GM18502 (cell line): ENCODE results near the gene NRAS.

Experiments used
- ATAC-seq: cut with Tn5 transposase; IDR thresholded peaks from one replicate; pipeline ENCODE4 v1.9.1; 2021; ENCODE audit warnings: mild to moderate bottlenecking; ENCODE audit not compliant: unreplicated experiment, poor library complexity

NRAS gene

DNA sequence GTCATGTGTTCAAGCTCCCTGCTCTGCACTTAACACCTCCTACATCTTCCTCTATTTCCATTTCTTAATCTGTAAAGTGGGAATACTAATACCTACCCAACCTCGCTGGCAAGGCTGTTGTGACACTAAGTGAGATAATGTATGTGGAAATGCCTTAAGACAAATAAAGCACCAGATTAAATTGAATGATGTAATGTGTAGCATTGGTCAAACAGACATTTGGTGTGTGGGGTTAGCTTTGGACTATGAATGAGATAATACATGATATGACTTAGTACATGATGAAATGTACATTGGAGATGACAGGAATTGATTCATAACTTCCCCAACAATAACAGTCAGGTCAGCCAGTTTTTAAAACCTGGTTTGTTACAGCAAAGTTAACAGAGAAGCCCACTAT, 26.4 kb downstream of the NRAS start:
- ATAC-seq, result no peak

DNA sequence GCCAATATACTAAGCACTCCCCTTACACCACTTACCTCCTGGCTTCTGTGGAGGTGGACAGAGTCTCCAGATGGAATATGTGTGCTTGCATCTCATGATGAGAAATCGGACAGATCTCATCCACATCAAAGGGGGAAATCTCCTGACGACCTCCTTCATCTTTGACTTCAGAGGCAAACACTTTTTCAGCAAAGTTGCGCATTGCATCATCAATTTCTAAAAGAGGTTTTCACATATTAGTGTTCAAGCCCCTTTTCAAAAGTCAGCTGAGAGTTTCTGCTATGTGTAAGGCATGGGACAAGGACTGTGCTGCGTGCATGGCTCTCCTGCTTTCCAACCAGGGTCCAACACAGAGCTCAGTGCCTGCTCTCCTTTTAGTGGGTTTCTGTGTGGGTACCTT, 28.0 kb downstream of the NRAS start:
- ATAC-seq, result no peak

DNA sequence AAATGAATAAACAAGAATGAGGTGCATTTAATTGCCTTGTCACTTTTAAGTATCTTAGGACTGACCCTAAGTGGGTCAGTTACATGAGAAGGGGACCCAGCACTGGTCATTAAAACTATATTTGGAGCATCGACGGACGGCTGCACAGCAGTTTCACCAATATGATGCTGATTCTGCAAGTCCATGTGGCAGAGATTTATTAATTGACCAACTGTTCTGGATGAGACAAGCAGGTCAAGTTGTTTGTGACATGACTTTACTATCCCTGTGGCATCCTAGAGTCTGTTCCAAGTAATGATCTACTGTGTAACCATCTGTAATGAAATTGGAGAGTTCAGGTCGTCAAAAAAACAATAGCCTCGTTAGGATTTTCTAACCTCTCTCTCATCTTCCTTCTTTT, 30.7 kb downstream of the NRAS start:
- no peak for ATAC-seq

DNA sequence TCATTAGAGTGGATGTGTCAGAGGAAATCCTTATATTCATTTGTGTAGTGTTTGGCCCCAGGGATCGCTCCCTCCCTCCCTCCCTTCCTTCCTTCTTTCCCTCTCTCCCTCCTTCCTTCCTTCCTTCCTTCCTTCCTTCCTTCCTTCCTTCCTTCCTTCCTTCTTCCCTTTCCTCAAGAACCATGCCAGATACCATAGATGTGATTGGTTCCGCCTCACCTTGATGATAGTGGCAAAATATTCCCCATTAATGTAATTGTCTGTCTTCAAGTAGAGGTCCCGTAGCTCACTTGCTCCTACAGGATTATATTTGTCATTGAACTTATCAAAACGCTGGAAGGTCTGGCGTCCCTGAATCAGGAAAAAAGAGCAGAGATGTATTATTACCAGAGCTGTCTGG, 38.9 kb downstream of the NRAS start:
- ATAC-seq, result no peak

DNA sequence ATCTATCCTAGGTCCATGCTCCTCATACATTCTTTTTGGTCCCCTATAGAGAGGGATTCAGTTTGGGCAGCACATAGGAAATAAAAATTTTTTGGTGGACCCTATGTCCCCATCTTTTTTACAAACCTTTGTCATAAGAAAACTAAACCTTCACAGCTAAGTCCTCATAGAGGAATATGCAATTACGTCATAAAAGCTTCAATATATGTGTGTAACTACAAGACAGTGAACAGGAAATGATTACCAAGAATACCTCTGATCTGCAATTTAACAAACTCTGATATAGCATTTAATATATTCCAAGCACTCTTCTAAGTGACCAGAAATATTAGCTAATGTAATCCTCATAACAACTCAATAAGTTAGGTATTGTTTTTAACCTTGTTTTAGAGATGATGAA, 40.5 kb downstream of the NRAS start:
- no peak for ATAC-seq

DNA sequence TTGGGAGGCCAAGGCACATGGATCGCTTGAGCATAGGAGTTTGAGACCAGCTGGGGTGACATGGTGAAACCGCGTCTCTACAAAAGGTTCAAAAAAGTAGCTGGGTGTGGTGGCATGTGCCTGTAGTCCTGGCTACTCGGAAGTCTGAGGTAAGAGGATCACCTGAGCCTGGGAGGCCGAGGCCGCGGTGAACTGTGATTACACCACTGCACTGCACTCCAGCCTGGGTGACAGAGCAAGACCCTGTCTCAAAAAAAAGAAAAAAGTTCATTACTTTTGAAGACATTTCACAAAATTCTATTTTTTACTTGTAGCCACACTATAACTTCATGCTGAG, 44.7 kb downstream of the NRAS start:
- no peak for ATAC-seq

DNA sequence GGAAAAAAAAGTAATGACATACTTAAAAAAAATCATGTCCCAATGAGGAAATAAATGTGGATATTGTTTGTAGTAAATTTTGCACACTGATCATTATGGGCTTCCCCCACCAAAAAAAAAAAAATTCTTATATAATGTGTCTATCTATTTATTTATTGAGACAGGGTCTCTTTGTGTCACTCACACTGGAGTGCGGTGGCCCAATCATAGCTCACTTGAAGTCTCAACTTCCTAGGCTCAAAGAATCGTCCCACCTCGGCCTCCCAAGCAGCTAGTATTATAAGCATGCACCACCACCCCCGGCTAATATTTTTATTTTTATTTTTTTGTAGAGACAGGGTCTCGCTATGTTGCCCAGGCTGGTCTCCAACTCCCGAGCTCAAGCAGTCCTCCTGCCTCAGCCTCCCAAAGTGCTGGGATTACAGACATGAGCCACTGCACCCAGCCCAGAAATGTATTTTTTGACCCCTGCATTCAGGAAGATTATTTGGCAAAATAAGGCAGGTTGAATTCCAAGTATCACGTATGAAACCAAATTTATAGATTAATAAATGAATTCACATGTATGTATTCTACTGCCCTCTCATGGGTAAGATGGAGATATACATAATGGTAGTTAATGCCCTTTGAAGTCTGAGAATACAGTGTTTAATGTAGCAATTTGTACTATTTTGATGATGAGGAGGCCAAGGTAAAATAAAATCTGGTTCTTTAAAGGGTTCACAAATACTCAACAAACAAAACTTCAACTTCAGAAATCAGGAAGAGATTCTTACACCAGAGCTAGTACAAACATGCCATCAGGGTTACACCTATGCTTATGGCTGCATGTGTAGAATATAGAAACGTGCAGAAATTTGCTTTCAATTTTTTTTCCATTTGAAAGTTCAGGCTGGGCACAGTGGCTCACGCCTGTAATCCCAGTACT, 45.3 kb downstream of the NRAS start:
- ATAC-seq, result no peak

DNA sequence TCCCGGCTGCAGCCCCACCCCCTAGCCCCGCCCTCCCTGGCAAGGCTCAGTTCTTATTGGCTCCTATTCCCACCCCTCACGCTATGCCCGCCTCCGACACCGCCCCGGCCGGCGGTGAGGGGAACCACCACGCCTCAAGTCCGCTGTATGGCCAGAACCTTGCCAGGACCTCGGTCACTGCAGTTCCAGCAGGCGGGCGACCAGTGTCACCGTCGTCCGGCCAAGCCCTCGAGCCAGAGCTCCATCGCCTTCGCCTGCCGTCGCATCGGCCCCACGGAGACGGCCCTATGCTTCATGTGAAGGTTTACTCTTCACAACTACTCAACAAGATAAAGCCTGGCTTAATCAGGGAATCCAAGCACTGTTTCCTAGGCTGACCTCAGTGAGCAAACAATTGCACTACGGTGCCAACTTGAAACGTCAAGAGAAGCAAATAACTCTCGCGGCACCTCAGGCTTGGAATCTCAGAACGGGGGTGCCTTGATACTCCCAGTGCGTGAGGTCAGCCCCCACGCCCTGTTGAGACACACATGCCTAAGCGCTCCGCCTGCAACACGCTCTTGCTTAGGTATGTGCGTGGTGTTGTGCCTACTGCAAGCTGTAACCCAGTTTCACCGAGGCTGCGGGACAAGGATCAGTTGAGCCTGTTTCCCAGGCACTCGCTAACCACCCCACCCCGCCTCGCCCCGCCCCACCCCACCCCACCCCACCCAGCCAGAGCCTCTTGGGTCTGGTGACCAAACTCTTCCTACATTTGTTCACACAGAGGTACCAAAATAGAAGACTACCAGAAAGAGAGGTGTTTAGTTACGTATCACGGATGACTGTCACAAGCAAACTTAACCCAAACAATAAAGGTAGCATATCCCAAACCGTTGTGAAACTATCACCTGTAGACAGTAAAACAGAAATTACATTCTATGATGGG, 46.2 kb downstream of the NRAS start:
- peak; percentile 99 for ATAC-seq

DNA sequence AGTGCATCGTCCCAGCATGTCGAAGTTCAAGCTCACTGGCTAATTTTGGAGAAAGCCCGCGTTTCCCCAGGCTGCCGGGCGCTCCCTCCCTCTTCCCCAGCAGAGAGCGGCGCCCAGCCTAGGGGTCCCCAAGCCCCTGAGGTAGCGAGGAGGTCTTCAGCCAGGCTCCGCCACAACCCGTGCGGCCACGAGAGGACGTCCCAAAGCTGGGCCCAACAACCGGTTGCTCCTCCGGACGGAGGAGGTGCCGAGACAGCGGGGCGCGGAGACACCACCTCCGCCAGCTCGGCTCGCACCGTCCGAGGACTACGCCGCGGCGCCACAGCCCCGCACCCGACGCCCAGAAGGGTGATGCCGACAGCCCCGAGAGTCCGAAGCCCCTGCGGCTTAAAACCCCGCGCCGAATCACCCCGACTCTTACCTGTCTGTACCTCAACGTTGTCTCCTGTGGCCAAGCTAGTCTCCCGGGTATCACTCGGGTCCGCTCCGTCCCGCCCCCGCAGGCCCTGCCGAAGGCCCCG, 46.9 kb downstream of the NRAS start, which contains the start of gene DENND2C:
DENND2C (minus strand) TSS at position 488 of the 521 bp plus-strand sequence. CDS start 44,065 bp downstream, outside the sequence.
- peak; percentile 72 for ATAC-seq

DNA sequence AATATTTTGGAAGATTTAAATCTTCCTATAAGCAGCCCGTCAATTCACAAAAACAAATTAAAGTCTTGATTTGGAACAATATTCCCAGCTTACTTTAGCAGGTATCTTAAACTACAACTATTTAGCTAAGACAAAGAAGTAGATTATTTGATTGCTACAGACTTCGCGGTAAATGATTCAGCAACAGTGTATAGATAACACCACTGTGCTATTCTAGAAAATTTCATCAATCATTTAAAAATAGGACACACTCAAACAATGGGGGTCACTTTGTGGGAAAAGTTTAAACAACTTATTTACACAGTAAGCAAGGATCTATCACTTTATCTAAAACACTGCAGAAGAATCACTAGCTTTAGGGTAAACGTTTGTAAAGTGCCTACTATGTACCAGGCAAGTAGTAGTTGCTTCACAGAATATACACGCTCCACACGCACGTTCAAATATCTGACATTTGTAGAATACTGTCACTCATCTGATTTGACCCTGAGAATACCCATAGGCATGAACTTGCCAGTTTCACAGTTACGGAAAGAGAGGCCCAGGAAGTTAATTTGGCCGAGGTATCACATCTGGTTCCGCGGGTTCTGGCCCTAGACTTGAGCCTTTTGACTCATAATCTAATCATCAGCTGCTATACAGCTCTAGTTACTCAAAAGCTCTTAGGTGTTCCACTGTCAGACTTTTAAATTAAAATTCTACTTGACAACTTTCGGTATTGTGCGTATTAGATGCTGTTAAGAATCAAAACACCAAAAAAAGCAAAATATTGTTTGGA, 47.6 kb downstream of the NRAS start:
- ATAC-seq, result no peak

DNA sequence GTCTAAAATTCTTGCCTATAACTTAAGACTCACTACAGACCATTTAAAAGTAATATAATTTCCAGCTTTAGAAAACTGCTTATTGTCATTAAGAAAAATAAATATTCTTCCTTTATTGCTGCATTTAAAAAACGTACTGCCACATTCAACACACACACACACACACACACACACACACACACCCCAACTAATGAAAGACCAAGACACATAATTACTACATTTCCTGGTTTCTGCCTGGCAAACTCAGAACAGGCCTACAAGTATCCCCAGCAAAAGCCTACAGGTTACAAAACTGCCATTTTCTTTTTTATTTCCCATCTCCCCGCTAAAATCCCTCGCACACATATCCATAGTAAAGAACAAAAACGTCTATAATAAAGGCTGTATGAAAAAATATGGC, 48.2 kb downstream of the NRAS start:
- ATAC-seq, result no peak

DNA sequence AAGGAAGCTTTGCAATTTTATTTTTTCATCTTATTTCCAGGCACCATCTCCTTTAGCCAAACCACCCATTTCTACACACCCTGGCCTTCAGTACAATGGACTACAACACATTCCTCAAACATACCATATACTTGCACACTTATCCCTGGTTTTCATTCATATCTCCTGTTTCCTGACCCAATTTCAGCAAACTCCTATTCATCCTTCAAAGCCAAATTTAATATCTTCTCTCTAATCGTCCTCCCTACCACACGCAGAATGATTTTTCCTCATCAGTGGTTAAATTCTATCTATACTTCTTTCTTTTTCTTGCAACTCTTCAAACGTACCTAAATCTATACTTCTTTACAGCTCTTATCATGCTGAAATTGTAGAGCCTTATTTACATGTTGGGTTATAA, 49.6 kb downstream of the NRAS start:
- ATAC-seq, result no peak

DNA sequence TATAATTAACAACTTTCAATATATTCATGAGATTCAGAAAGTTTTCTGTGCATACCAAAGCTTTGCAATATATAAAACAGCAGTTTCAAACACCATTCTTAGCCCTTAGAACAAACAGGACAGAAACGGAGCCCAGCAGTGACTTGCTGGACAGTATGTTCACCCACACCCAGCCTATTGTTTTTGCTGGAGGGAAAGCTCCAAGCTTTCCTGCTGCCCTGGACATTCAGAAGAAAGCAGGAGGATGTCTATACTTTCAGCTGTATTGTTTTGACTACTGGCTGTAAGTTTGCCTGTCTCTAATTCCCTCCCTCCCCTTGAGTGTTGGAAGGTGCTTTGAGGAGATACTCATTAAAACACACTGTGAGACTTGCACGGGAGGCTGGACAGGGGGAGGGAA, 56.3 kb downstream of the NRAS start:
- ATAC-seq, result no peak
